Tibial artery (tissue), 4 donors: ENCODE data around the gene ADGRL1.

Source experiments
- DNase-seq, 2 donors: peaks; one replicate each; pipeline ENCODE4 v3.0.0-alpha.2; 2019
- H3K27ac ChIP-seq, 2 donors: fragments of 200-600 bp; sonication (generic) in 1 of 2; 1 replicate in 1 of 2; 2 replicates in 1 of 2; pipeline ENCODE4 v1.5.1; 2018 to 2019; ENCODE audit warnings: mild to moderate bottlenecking in 1 of 2
- H3K27me3 ChIP-seq, 2 donors: fragments of 200-600 bp; sonication (generic) in 1 of 2; one replicate each; pipeline versions ENCODE4 v1.5.1 to v1.6.0; 2016 to 2019
- H3K36me3 ChIP-seq, 3 donors: fragments of 200-600 bp; sonication (generic) in 2 of 3; one replicate each; pipeline ENCODE4 v1.5.1; 2016 to 2019; ENCODE audit warnings: mild to moderate bottlenecking in 2 of 3
- H3K4me1 ChIP-seq, 4 donors: fragments of 200-600 bp; sonication (generic) in 2 of 4; 1 replicate in 3 of 4; 2 replicates in 1 of 4; pipeline ENCODE4 v1.5.1; 2016 to 2019
- H3K4me3 ChIP-seq, 2 donors: fragments of 200-600 bp; sonication (generic) in 1 of 2; 1 replicate in 1 of 2; 2 replicates in 1 of 2; pipeline ENCODE4 v1.5.1; 2018 to 2019; ENCODE audit warnings: mild to moderate bottlenecking in 2 of 2
- H3K9me3 ChIP-seq, 3 donors: fragments of 200-600 bp; sonication (generic) in 1 of 3; one replicate each; pipeline ENCODE4 v1.5.1; 2016 to 2019
- intact Hi-C: fragments of 100-400 bp; cut with DNase I; formaldehyde crosslinking; loops from one replicate; pipeline ENCODE4 v1.15.0; 2023; ENCODE audit warnings: low total_unique reads
- TF ChIP-seq, protein P1 (sequence below), 2 experiments: fragments of 200-600 bp in 1 of 2; fragments of 450-650 bp in 1 of 2; IDR thresholded peaks; one replicate each; pipeline ENCODE4 v1.5.1; 2017 to 2019; ENCODE audit warnings: antibody characterized with exemption in 2 of 2, mild to moderate bottlenecking in 1 of 2, moderate library complexity in 1 of 2

ADGRL1 gene

GRCh38 chr19:14168993-14169392 is 37.0 kb downstream of the ADGRL1 start:
- Histone ChIP-seq H3K4me3 (no peak overlapping the region), H3K36me3 (peaks cover 0 to 40% (median 28%) of the 10 kb centered on the region in 3 donors), H3K9me3 (no peaks in the 10 kb centered on the region), H3K27ac (no peak overlapping the region), H3K27me3 (peaks cover 0 to 10% of the 10 kb centered on the region in 2 donors), H3K4me1 (no peaks in the 10 kb centered on the region)
- intact Hi-C loops, result no loop called here
- TF ChIP-seq, protein P1, sequence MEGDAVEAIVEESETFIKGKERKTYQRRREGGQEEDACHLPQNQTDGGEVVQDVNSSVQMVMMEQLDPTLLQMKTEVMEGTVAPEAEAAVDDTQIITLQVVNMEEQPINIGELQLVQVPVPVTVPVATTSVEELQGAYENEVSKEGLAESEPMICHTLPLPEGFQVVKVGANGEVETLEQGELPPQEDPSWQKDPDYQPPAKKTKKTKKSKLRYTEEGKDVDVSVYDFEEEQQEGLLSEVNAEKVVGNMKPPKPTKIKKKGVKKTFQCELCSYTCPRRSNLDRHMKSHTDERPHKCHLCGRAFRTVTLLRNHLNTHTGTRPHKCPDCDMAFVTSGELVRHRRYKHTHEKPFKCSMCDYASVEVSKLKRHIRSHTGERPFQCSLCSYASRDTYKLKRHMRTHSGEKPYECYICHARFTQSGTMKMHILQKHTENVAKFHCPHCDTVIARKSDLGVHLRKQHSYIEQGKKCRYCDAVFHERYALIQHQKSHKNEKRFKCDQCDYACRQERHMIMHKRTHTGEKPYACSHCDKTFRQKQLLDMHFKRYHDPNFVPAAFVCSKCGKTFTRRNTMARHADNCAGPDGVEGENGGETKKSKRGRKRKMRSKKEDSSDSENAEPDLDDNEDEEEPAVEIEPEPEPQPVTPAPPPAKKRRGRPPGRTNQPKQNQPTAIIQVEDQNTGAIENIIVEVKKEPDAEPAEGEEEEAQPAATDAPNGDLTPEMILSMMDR (IDR thresholded peaks at IDR 0.05), result no peak
- DNase-seq, result no peak

DNA sequence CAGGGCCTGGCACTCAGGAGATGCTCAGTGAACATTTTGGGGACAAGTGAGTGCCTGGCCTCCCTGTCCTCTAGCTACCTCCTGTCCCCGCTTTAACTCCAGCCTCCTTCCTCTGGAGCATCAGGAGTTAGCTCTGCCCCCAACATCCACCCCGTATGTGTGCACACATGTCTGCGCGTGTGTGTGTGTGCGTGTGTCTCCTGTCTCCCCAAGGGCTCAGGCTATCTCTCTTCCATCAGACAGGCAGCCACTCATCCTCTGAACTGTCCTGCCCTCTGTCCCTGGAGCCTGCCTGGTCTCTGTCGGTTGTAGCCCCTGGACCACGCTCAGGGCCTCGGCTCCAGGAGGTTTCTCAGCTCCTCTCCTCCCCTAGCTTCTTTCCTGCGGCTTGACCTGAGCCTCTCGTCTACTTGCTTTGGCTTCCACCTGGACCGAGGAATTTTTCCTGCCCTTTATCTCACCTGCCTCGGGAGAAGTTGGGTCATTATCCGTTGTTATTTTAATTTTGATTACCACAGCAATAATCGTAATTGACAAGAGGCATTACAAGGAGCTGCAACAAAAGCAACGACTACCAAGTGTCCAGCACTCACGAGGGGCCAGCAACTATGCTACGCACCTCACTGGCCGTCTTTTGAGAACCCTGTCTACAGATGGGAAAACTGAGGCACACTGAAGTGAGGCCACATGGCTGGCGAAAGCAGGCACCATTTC is 37.6 kb downstream of the ADGRL1 start:
- no peak for DNase-seq
- Histone ChIP-seq H3K27ac (no peak overlapping the region), H3K4me1 (no peaks in the 10 kb centered on the region), H3K36me3 (peaks cover 0 to 36% (median 27%) of the 10 kb centered on the region in 3 donors), H3K9me3 (no peaks in the 10 kb centered on the region), H3K27me3 (peaks cover 0 to 15% of the 10 kb centered on the region in 2 donors), H3K4me3 (no peak overlapping the region)
- TF ChIP-seq, protein P1 (IDR thresholded peaks at IDR 0.05), result no peak
- intact Hi-C loops, result no loop called here

- no peak for DNase-seq
- H3K4me3 ChIP-seq, result no peak overlapping the region
These were observed 38.3 kb downstream of the ADGRL1 start for GRCh38 chr19:14167576-14168138.

GRCh38 chr19:14166999-14167575 is 38.9 kb downstream of the ADGRL1 start:
- H3K36me3 ChIP-seq, result peaks cover 0 to 38% (median 29%) of the 10 kb centered on the region in 3 donors
- intact Hi-C loops, result no loop called here
- H3K4me3 ChIP-seq, result no peak overlapping the region
- no peaks in the 10 kb centered on the region for H3K9me3 ChIP-seq
- TF ChIP-seq, protein P1 (IDR thresholded peaks at IDR 0.05), result no peak
- H3K27me3 ChIP-seq, result peaks cover 0 to 15% of the 10 kb centered on the region in 2 donors
- H3K4me1 ChIP-seq, result no peaks in the 10 kb centered on the region
- DNase-seq, result no peak
- H3K27ac ChIP-seq, result no peak overlapping the region

More at GRCh38 chr19:14167576-14168138, 38.3 kb downstream of the ADGRL1 start:
- Histone ChIP-seq H3K36me3 (peaks cover 0 to 38% (median 23%) of the 10 kb centered on the region in 3 donors), H3K9me3 (no peaks in the 10 kb centered on the region), H3K27ac (no peak overlapping the region), H3K27me3 (peaks cover 0 to 15% of the 10 kb centered on the region in 2 donors), H3K4me1 (no peaks in the 10 kb centered on the region)
- intact Hi-C loops, result no loop called here
- TF ChIP-seq, protein P1 (IDR thresholded peaks at IDR 0.05), result no peak

- Histone ChIP-seq H3K4me3 (no peak overlapping the region), H3K27me3 (peaks cover 0 to 15% of the 10 kb centered on the region in 2 donors), H3K9me3 (no peaks in the 10 kb centered on the region), H3K4me1 (no peaks in the 10 kb centered on the region), H3K36me3 (peaks cover 0 to 34% (median 25%) of the 10 kb centered on the region in 3 donors), H3K27ac (no peak overlapping the region)
- intact Hi-C loops, result no loop called here
- DNase-seq, result no peak
- TF ChIP-seq, protein P1 (IDR thresholded peaks at IDR 0.05), result no peak
These were observed 39.8 kb downstream of the ADGRL1 start for GRCh38 chr19:14165990-14166830.
